ENCODE data around the gene ESAM. TPM values are rescaled to one million over a fixed set of nuclear protein-coding genes. Genes with fewer than 3 reads are reported as not detected.

Gene ESAM
- total and polyA plus RNA-seq, 2 donors (not counting 1 experiment from before 2014, with no cell fraction given): 1.4 to 14.5 TPM

- H4K20me1 ChIP-seq (ENCODE audit: control insufficient read depth, insufficient read depth, low read length, poor library complexity, severe bottlenecking): peaks cover 6% of the 10 kb centered on the region
- intact Hi-C loops (cut with micrococcal nuclease): loop anchor here (1.0 to 2.0 kb wide), 3 partner anchors 31 to 139 kb away; partner anchors contain the start of gene TBRG1
- H2AFZ ChIP-seq (ENCODE audit: insufficient read depth, low read depth, low read length, poor library complexity, severe bottlenecking): peak overlapping the region; percentile 86
- POLR2A ChIA-PET: interaction anchor here (0.7 to 1.6 kb wide), 5 partner anchors 12 to 22 kb away, joined by 3 to 8 read pairs (median 4); partner anchors contain the start of gene NRGN
- DNase-seq (peak; percentile 63), ATAC-seq (ENCODE audit: low read depth) (no peak)
- no peaks in the 10 kb centered on the region for H3K36me3 ChIP-seq (replicated peaks in 1 of 2; ENCODE audit: control extremely low read depth in 1 of 2, control insufficient read depth in 1 of 2, extremely low read depth in 1 of 2, insufficient read depth in 2 of 2, low read length in 1 of 2)
- H3K9me3 ChIP-seq (ENCODE audit: control extremely low read depth in 1 of 3, control insufficient read depth in 2 of 3, insufficient read depth in 1 of 3, low read length in 2 of 3): peaks cover 0 to 3% (median 0%) of the 10 kb centered on the region in 3 donors
- H3K27ac ChIP-seq (ENCODE audit: low read length in 2 of 2): peak overlapping the region; percentile 49 to 87
- H3K4me1 ChIP-seq (ENCODE audit: control insufficient read depth in 2 of 2, insufficient read depth in 2 of 2, low read length in 2 of 2): peaks cover 43 to 61% of the 10 kb centered on the region in 2 donors
- 11% methylated on average over 12 of the region's 25 CpGs for WGBS (ENCODE audit: insufficient coverage)
- Mint-ChIP-seq H3K27ac (peak overlapping the region; percentile 59), H3K27me3 (peaks cover 11% of the 10 kb centered on the region), H3K9me3 (ENCODE audit: insufficient read depth) (no peaks in the 10 kb centered on the region), H3K4me1 (peaks cover 46% of the 10 kb centered on the region), H3K4me3 (peak overlapping the region; percentile 94)
- H3K79me2 ChIP-seq (ENCODE audit: control insufficient read depth, insufficient read depth, low read length): peaks cover 28% of the 10 kb centered on the region
- peak overlapping the region; percentile 76 for H3K9ac ChIP-seq (ENCODE audit: low read length)
- H3K4me2 ChIP-seq (replicated peaks; ENCODE audit: low read depth, low read length, poor library complexity, severe bottlenecking): peak overlapping the region; percentile 99
- TF ChIP-seq EZH2 (IDR thresholded peaks at IDR 0.05; ENCODE audit: borderline replicate concordance, insufficient read depth, low read depth, low read length, poor library complexity, severe bottlenecking) (no peak), CTCF (IDR thresholded peaks at IDR 0.05) (no peak)
- CTCF ChIA-PET: interaction anchor here (0.6 to 11.1 kb wide), 11 partner anchors 11 to 117 kb away, joined by 3 to 202 read pairs (median 7); partner anchors contain the start of genes MSANTD2, SIAE, SPA17 and VSIG2
- peak overlapping the region; percentile 30 to 81 (median 63) for H3K4me3 ChIP-seq (ENCODE audit: control extremely low read depth in 1 of 5, extremely low read depth in 1 of 5, insufficient read depth in 1 of 5, low read depth in 2 of 5, low read length in 4 of 5)
- H3K27me3 ChIP-seq (replicated peaks in 1 of 4; ENCODE audit: control extremely low read depth in 1 of 4, control insufficient read depth in 3 of 4, insufficient read depth in 4 of 4, low read length in 3 of 4): peaks cover 0 to 22% (median 10%) of the 10 kb centered on the region in 4 experiments
Observed at GRCh38 chr11:124761301-124762104, 587 bp downstream of the ESAM start.
